A549 treated with RU486 at 1 μM for 4 hours (cell line): ENCODE data around the gene OR8D2. TPM values are rescaled to one million over a fixed set of nuclear protein-coding genes. Genes with fewer than 3 reads are reported as not detected.

ENCODE experiments used
- total RNA-seq: library from RNA; stranded (reverse); fragments of 200-300 nt; extraction: Qiagen RNA extraction; gene quantifications from 5 replicates; pipeline ENCODE4 v1.2.3, GENCODE V29; 2022; ENCODE audit warnings: low read depth

OR8D2 gene
- not detected in 5 replicates for total RNA-seq

GRCh38 chr11:124320097-124320496, at the start of gene OR8D2:
Gene OR8D2 (minus strand): TSS chr11:124320197. CDS start chr11:124320197, 0 bp downstream.

GRCh38 chr11:124313849-124314248, 6.1 kb downstream of the OR8D2 start, which contains the start of gene OR8D1:
Gene OR8D1 (minus strand): TSS chr11:124313949. CDS start chr11:124310766, 3,183 bp downstream.

Other genes starting within 250 kb of the OR8D2 start
- 0.15 to 0.44 TPM (median 0.23 TPM) in 5 replicates for gene VWA5A, start 204.7 kb downstream of the OR8D2 start, total RNA-seq
- not detected in 5 replicates for gene OR10D3, start 136.9 kb downstream of the OR8D2 start, total RNA-seq
- gene OR8G1, start 79.1 kb downstream of the OR8D2 start, total RNA-seq, result not detected in 5 replicates
- gene OR8G5, start 63.8 kb downstream of the OR8D2 start, total RNA-seq, result not detected in 5 replicates
- gene OR8D1, start 6.2 kb downstream of the OR8D2 start, total RNA-seq, result not detected in 5 replicates
- gene OR8B2, start 64.3 kb upstream of the OR8D2 start, total RNA-seq, result not detected in 5 replicates
- not detected in 5 replicates for gene OR8B3, start 78.8 kb upstream of the OR8D2 start, total RNA-seq
- gene OR8B4, start 104.7 kb upstream of the OR8D2 start, total RNA-seq, result not detected in 5 replicates
- not detected in 5 replicates for gene OR8B8, start 125.5 kb upstream of the OR8D2 start, total RNA-seq
- not detected in 5 replicates for gene OR8B12, start 223.5 kb upstream of the OR8D2 start, total RNA-seq
- gene OR8A1, start 249.8 kb upstream of the OR8D2 start, total RNA-seq, result not detected in 5 replicates